Suprapubic skin (tissue), 4 donors: ENCODE results near the gene SGCD.

Experiments
- CTCF ChIP-seq, 2 donors: fragments of 200-600 bp in 1 of 2; fragments of 450-650 bp in 1 of 2; sonication (generic) in 1 of 2; IDR thresholded peaks; one replicate each; pipeline ENCODE4 v1.5.1; 2016 to 2019; ENCODE audit warnings: antibody characterized with exemption in 2 of 2, mild to moderate bottlenecking in 1 of 2, moderate library complexity in 1 of 2
- EP300 ChIP-seq: sonication (generic); formaldehyde crosslinking; IDR thresholded peaks from one replicate; pipeline ENCODE4 v1.6.1; 2017; ENCODE audit warnings: antibody characterized with exemption
- POLR2A ChIP-seq, 2 donors: fragments of 450-650 bp; IDR thresholded peaks; one replicate each; pipeline ENCODE4 v1.6.1; 2017; ENCODE audit warnings: antibody characterized with exemption in 2 of 2, mild to moderate bottlenecking in 2 of 2, moderate library complexity in 2 of 2
- POLR2AphosphoS5 ChIP-seq, 3 donors: sonication (generic); formaldehyde crosslinking; IDR thresholded peaks; one replicate each; pipeline ENCODE4 v1.6.1; 2017; ENCODE audit warnings: antibody characterized with exemption in 3 of 3

- TF ChIP-seq CTCF (IDR thresholded peaks at IDR 0.05) (no peak), POLR2AphosphoS5 (IDR thresholded peaks at IDR 0.05) (no peak), POLR2A (IDR thresholded peaks at IDR 0.05) (no peak), EP300 (no peak)
These were observed 144.9 kb downstream of the SGCD start for GRCh38 chr5:156471893-156472292.
